ENCODE measurements around the gene GNL1.

GNL1 gene, protein sequence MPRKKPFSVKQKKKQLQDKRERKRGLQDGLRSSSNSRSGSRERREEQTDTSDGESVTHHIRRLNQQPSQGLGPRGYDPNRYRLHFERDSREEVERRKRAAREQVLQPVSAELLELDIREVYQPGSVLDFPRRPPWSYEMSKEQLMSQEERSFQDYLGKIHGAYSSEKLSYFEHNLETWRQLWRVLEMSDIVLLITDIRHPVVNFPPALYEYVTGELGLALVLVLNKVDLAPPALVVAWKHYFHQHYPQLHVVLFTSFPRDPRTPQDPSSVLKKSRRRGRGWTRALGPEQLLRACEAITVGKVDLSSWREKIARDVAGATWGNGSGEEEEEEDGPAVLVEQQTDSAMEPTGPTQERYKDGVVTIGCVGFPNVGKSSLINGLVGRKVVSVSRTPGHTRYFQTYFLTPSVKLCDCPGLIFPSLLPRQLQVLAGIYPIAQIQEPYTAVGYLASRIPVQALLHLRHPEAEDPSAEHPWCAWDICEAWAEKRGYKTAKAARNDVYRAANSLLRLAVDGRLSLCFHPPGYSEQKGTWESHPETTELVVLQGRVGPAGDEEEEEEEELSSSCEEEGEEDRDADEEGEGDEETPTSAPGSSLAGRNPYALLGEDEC

DNA sequence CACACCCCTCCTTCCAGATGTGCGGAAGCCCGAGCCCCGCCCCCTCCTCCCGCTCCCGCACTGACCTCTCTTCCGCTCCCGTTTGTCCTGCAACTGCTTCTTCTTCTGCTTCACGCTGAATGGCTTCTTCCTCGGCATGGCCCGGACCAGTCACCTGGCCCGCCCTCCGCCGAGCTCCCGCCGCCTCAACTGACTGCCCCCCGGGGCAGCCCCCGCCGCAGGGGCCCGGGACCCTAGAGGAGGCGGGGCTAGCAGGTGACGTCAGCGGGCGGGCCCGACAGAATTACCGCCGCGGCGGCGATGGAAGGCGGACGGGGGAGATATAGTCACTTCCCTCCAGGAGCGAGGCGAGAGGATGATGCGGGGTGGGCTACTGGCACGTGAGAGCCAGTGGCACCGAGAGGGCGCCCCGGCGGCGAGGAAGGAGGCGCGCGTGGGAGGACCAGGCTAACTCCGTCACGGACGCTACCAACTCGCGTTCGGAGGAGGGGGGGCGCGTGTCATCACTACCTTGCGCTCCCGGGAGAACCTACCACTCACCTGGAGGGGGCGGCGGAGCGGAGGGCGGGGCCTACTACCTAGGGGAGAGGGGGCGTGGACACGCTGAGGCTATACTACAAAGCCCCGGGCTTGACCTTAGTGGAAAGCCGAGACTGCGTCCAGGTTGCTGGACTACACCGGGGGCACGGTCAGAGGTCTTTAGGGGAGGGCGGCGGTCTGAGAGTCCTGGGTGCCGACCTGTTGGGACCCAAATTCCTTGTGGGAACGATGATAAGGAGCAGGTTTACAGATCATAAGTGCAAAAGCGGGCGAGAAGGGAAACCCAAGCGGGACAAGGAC, at the start of gene GNL1:
Gene GNL1 (minus strand): TSS at position 424 of the 840 bp plus-strand sequence. CDS start 286 bp downstream, at position 138.
- peak; percentile 97 to 98 (median 98) for DNase-seq (ENCODE audit: low read depth in 3 of 3, low spot score in 1 of 3)

DNA sequence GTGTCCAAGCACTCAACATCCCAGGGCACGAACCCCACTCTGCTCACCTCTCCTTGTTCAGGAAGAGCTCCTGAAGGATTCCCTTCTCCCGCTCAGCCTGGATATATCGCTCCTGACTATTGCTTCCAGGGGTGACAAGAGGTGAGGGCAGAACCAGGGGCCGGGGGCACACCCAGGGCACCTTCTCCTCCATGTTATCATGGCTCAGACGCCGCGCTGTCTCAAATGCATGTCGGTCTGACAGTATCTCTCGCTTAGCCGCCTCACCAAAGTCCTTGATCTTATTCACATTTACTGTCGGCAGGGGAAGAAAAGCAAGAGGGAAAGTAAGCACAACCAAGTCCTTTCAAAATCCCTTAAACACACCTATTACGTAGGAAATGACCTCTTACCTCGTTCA, 47.7 kb upstream of the GNL1 start:
- no peak for DNase-seq (ENCODE audit: low read depth in 3 of 3, low spot score in 1 of 3)

DNA sequence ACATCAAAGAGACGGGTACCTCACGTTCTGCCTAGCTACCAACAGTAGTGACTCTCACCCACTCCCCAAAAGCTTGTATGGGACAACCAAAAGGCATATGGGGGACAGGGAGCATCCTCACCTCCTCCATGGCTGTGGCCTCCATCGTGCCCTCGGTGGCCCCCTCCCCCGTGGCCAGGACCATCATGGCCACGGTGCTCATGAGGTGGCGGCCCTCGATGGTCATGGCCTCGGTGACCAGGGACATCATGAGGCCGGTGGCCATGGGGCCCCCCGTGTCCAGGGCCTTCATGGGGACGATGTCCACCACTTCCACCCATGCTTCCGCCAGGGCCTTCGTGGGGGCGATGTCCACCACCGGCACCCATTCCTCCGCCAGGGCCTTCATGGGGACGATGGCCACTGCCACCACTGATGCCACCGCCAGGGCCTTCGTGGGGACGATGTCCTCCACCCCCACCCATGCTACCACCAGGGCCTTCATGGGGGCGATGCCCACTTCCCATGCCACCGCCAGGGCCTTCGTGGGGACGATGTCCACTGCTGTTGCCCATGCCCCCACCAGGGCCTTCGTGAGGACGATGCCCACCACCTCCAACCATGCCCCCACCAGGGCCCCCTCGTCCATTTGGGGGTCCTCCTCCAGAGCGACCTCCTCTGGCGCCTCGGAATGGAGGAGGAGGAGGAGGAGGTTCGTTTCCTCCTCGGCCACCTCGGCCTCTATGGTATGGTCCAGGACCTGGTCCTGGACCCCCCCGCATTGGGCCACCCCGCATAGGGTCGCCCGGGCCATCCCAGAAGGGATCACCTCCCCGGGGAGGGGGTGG, 45.7 kb upstream of the GNL1 start:
- no peak for DNase-seq (ENCODE audit: low read depth in 3 of 3, low spot score in 1 of 3)

DNA sequence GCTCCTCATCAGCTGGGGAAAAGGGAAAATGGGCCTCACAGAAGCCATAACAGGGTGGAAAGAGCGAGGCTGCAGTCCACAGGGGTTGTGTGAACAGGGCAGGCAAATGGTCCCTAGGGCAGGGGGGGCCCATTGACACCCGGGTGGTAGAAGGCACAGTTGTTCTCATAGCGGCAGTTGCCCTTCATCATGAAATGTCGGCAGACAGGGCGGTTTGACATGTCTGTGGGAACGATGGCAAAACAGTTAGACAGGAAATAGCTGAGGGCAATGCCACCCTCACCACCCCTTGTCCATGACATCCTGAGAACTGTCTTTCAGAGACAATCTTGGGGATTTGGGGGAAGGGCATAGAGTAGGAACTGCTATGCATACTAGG, 45.1 kb upstream of the GNL1 start:
- no peak for DNase-seq (ENCODE audit: low read depth in 3 of 3, low spot score in 1 of 3)

DNA sequence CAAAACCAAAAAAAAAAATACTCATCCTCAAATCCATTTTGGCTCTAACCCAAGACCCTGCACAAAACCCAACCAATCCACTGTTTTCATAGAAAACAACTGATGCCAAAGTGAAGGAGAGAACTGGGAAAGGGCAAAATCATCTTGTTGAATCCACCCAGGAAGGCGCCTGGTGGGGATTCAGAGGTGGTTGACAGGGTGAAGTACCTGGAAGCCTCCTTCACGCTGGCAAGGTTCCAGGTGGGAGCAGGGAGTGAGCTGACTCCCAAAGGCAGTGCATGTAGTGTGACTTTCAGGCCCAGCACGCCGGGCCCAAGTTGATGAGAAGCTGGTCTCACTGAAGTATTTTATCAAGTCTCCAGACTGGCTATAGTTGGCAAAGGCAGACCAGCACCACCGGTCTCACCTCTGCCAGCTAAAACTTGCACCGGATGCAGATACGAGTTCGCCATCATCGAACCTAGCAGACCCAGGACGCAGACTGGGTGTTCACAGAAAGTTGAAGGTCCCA, 44.2 kb upstream of the GNL1 start:
- no peak for DNase-seq (ENCODE audit: low read depth in 3 of 3, low spot score in 1 of 3)

DNA sequence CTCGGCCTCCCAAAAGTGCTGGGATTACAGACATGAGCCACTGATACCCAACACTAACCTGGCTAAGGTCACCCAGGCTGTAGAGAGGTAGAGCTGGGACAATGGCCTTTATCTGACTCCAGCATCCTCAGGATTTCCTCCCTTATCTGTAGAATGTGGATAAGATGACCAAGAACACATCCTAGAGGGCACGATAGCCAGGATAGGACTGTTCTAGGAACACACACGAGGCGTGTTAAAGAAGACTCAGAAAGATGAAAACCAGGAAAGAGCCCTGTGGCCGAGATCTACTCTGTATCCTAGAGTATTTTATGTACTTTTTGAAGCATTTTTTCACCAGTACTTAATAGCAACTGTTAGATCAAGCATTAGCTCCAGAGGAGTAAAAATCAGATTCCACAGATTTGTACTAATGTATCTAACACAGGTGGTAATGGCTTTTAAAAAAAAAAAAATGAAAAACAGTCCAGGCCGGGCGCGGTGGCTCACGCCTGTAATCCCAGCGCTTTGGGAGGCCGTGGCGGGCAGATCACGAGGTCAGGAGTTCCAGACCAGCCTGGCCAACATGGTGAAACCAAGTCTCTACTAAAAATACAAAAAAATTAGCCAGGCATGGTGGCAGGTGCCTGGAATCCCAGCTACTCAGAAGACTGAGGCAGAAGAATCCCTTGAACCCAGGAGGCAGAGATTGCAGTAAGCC, 43.5 kb upstream of the GNL1 start:
- no peak for DNase-seq (ENCODE audit: low read depth in 3 of 3, low spot score in 1 of 3)

DNA sequence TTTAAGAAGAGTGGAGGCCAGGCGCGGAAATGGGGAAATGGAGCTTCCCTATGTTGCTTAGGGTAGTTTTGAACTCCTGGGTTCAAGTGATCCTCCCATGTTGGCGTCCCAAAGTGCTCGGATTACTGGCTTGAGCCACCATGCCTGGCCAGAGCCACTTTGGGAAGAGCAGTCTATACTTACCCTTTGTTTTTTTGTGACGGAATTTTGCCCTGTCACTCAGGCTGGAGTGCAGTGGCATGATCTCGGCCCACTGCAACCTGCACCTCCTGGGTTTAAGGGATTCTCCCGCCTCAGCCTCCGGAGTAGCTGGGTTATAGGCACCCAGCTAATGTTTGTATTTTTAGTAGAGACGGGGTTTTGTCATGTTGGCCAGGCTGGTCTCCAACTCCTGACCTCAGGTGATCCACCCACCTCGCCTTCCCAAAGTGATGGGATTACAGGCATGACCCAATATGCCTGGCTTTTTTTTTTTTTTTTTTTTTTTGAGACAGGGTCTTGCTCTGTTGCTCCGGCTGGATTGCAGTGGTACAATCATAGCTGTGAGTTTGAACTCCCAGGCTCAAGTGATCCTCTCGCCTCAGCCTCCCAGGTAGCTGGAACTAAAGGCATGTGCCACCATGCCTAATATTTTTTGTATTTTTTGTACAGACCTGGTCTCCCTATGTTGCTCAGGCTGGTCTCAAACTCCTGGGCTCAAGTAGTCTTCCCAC, 42.8 kb upstream of the GNL1 start:
- DNase-seq (ENCODE audit: low read depth in 3 of 3, low spot score in 1 of 3) = no peak

DNA sequence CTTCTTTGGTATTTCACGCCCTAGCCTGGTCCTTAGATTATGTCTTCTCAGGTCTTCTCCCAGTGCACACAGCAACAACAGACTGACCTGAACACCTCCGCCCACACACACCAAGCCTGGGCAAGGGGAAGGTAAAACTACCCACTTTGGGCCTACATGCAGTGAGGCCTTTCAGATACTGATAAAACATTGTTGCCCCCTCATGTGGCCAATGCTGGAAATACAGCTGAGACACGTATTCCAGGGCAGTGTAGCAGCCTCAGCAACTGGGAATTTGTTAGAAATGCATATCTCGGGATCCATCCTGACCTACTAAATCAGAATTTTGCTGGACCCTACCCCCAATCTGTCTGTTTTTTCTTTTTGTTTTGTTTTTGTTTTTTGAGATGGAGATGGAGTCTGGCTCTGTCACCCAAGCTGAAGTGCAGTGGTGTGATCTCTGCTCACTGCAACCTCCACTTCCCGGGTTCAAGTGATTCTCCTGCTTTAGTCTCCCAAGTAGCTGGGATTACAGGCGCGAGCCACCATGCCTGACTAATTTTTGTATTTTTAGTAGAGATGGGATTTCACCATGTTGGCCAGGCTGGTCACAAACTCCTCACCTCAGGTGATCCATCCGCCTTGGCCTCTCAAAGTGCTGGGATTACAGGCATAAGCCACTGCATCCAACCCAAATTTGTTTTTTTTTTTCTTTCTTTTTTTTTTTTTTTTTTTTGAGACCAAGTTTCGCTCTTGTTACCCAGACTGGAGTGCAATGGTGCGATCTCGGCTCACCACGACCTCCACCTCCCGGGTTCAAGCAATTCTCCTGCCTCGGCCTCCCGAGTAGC, 41.2 kb upstream of the GNL1 start:
- DNase-seq (ENCODE audit: low read depth in 3 of 3, low spot score in 1 of 3) = peak; percentile 51 to 68 (median 51)

DNA sequence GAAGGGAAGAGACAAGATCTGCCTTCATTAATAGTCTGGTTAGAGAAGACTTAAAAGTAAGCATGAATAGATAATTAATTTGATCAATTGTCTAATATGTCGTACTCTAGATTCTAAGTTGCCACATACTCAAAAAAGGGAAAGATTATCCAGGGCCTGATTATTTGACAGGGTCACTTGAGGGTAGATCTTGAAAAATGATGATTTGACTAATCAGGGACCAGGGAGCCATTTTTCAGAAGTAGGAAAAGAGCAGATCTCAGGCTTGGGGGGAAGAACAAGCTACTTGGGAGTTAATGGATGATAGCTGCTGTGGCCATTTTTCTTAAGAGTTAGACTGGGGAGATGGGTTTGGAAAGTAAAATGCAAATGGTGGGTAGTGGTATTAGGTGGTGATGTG, 36.0 kb upstream of the GNL1 start:
- DNase-seq (ENCODE audit: low read depth in 3 of 3, low spot score in 1 of 3) = no peak

DNA sequence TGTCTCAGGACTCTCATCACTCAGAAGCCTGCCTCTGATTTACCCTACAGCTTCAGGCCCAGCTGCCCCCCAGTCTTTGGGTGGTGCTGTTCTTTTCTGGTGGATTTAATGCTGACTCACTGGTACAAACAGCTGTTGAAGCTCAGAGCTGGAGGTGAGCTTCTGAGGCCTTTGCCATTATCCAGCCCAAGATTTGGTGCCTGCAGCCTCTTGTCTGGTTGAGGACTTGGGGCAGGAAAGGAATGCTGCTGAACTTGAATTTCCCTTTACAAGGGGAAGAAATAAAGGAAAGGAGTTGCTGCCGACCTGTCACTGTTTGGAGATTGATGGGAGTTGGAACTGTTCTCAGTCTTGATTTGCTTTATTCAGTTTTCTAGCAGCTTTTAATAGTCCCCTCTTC, 34.7 kb upstream of the GNL1 start:
- no peak for DNase-seq (ENCODE audit: low read depth in 3 of 3, low spot score in 1 of 3)

DNA sequence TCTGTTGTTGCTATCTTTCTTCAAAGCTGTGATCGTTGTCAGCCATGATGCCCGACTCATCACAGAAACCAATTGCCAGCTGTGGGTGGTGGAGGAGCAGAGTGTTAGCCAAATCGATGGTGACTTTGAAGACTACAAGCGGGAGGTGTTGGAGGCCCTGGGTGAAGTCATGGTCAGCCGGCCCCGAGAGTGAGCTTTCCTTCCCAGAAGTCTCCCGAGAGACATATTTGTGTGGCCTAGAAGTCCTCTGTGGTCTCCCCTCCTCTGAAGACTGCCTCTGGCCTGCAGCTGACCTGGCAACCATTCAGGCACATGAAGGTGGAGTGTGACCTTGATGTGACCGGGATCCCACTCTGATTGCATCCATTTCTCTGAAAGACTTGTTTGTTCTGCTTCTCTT, 34.2 kb upstream of the GNL1 start:
- no peak for DNase-seq (ENCODE audit: low read depth in 3 of 3, low spot score in 1 of 3)

DNA sequence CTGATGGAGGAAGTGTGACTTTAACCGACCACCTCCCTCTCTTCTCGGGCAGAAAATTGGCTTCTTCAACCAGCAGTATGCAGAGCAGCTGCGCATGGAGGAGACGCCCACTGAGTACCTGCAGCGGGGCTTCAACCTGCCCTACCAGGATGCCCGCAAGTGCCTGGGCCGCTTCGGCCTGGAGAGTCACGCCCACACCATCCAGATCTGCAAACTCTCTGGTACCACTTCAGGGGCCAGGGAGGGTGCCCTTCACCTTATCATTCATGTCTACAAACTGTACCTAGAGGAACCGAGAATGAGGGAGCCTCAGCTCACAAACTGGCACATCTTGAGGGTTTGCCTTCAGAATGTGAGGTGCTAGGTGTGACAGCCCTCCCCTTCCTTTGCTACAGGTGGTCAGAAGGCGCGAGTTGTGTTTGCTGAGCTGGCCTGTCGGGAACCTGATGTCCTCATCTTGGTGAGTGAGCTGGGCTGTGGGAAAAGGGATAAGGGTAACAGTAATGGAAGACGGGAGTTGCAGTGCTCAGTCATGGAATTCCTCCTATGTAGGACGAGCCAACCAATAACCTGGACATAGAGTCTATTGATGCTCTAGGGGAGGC, 33.6 kb upstream of the GNL1 start:
- no peak for DNase-seq (ENCODE audit: low read depth in 3 of 3, low spot score in 1 of 3)

DNA sequence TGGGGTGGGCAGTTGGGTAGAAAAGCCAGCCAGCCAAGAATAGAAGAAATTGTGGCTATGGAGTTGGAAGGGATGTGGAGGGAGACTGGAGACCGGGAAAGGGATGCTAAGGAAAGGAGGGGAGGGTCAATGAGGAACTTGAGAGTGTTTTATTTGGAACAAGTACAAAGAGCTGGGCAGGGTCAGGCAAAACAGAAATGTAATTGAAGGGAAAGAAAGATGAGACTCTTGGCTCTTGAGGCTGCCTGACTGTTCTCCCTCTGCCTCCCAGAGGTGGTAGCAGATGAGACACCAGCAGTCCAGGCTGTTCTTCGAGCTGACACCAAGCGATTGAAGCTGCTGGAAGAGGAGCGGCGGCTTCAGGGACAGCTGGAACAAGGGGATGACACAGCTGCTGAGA, 27.6 kb upstream of the GNL1 start:
- no peak for DNase-seq (ENCODE audit: low read depth in 3 of 3, low spot score in 1 of 3)

DNA sequence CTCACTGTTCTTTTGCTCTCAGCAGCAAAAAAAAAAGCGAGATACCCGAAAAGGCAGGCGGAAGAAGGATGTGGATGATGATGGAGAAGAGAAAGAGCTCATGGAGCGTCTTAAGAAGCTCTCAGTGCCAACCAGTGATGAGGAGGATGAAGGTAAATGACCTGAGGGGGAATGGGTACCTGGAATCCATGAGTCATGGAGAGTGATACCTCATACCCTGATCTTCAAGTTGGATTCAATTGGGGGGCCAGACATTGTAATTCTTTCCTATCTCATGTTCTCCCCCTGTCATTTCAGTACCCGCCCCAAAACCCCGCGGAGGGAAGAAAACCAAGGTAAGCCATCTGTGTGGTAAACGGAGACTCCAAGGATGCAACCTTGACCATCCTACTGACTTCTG, 21.8 kb upstream of the GNL1 start:
- DNase-seq (ENCODE audit: low read depth in 3 of 3, low spot score in 1 of 3) = no peak

DNA sequence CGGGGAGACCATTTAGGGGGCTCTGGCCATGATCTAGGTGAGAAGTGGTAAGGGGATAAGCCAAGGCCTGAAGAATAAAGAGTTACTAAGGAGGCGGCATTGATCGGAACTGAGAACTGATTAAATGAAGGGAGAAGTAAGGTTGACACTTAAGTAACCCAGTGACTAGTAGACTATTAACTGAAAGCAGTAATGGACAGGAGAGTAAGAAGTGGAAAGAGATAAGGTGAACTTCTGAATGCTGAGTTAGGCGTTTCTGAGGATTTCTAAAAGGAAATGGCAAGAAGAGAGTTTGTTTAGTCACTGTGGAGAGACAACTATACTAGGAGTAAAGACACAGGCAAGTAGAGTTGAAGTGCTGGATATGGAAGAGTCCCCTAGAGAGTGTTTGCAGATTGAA, 16.8 kb upstream of the GNL1 start:
- DNase-seq (ENCODE audit: low read depth in 3 of 3, low spot score in 1 of 3) = no peak

DNA sequence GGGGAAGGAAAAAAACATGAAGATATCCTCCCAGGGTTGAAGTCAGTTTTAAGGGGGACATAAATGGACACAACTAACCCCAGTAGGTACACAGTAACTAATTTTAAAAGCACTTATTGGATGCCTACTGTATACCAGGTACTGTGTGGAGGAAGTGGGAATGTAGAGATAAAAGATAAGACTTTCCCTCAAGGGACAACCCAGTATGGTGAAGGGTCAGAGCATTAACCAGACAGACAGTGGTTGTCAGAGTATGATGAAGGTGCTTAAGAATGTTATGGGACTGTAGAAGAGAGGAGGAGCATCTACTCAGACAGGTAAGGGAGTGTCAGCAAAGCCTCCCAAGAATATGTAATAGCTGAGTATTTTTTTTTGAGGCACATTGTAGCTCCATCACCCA, 15.9 kb upstream of the GNL1 start:
- DNase-seq (ENCODE audit: low read depth in 3 of 3, low spot score in 1 of 3) = no peak

DNA sequence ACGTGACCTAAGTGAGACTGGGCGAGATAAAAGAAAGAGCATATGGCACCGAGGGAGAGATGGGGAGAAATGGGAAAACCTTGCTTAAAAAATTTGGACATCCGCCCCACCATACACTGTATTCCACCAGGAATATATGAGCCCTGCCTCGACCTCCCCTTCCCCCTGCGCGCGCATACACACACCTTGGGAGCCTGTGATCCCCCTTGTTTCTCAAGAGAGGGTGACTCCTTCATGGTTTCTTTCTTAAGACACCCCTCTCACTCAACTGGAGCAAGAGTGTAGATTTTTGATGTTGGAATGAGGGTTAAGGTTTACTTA, 15.4 kb upstream of the GNL1 start:
- DNase-seq (ENCODE audit: low read depth in 3 of 3, low spot score in 1 of 3) = no peak

DNA sequence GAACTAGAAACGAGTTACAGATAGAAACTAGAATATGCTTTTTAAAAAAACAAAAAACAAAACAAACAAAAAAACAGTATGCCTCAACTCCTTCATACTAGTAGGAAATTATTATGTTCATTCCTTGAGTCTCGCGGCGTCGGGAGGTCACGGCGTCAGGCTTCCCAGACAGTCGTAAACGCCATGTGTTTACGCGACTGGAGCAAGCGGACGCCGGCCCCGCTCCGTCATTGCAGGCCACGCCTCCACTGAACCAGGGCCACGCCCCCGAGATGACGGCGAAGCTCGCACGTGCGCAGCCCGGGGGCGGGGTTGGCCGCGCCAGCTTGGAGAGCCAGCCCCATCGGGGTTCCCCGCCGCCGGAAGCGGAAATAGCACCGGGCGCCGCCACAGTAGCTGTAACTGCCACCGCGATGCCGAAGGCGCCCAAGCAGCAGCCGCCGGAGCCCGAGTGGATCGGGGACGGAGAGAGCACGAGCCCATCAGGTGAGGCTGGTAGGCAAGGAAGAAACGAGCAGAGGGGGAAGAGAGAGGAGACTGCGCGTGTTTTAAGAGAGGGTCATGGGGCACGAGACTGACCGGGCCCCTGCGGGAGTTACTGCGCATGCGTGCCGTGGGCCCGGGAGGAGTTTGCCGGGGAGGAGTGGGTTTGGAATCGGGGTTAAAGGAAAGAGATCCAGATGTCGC, 14.9 kb upstream of the GNL1 start, which contains the start of gene ABCF1:
Gene ABCF1 (plus strand): TSS at position 368 of the 687 bp plus-strand sequence. CDS start 46 bp downstream, at position 414.
- DNase-seq (ENCODE audit: low read depth in 3 of 3, low spot score in 1 of 3) = peak; percentile 96 to 99 (median 99)

Measured in stimulated activated CD4-positive, alpha-beta T cell treated with anti-CD3 and anti-CD28 coated beads, TNF-alpha, amount 100 ng/mL, for 1 hour (primary cell).